Measurements from ENCODE around the gene NCMAP.

NCMAP gene

GRCh38 chr1:24558902-24559791 is 3.3 kb downstream of the NCMAP start:
- no peaks in the 10 kb centered on the region for H3K9me3 ChIP-seq (ENCODE audit: control insufficient read depth, low read depth, low read length)
- H3K4me1 ChIP-seq (ENCODE audit: control insufficient read depth, low read depth, low read length) = peaks cover 7% of the 10 kb centered on the region
- no peaks in the 10 kb centered on the region for H3K36me3 ChIP-seq (ENCODE audit: control insufficient read depth, low read depth, low read length)
- H3K27me3 ChIP-seq (ENCODE audit: control insufficient read depth, insufficient read depth, low read length) = peaks cover 38% of the 10 kb centered on the region
- H3K4me3 ChIP-seq (ENCODE audit: low read length) = no peak overlapping the region
- H3K27ac ChIP-seq (ENCODE audit: low read length) = no peak overlapping the region
- no peak overlapping the region for H3K9ac ChIP-seq (ENCODE audit: low read length)

- H3K9me3 ChIP-seq (ENCODE audit: control insufficient read depth, low read depth, low read length) = no peaks in the 10 kb centered on the region
- no peak overlapping the region for H3K4me3 ChIP-seq (ENCODE audit: low read length)
- no peak overlapping the region for H3K9ac ChIP-seq (ENCODE audit: low read length)
- H3K4me1 ChIP-seq (ENCODE audit: control insufficient read depth, low read depth, low read length) = peaks cover 7% of the 10 kb centered on the region
- no peaks in the 10 kb centered on the region for H3K36me3 ChIP-seq (ENCODE audit: control insufficient read depth, low read depth, low read length)
- H3K27ac ChIP-seq (ENCODE audit: low read length) = no peak overlapping the region
- peaks cover 25% of the 10 kb centered on the region for H3K27me3 ChIP-seq (ENCODE audit: control insufficient read depth, insufficient read depth, low read length)
Observed at GRCh38 chr1:24560361-24560760, 4.5 kb downstream of the NCMAP start.

GRCh38 chr1:24562625-24563024 is 6.7 kb downstream of the NCMAP start:
- Histone ChIP-seq H3K4me3 (ENCODE audit: low read length) (no peak overlapping the region), H3K27ac (ENCODE audit: low read length) (no peak overlapping the region), H3K4me1 (ENCODE audit: control insufficient read depth, low read depth, low read length) (peaks cover 13% of the 10 kb centered on the region), H3K9ac (ENCODE audit: low read length) (no peak overlapping the region), H3K9me3 (ENCODE audit: control insufficient read depth, low read depth, low read length) (no peaks in the 10 kb centered on the region), H3K27me3 (ENCODE audit: control insufficient read depth, insufficient read depth, low read length) (peaks cover 5% of the 10 kb centered on the region), H3K36me3 (ENCODE audit: control insufficient read depth, low read depth, low read length) (no peaks in the 10 kb centered on the region)

GRCh38 chr1:24564695-24565094 is 8.8 kb downstream of the NCMAP start:
- Histone ChIP-seq H3K4me3 (ENCODE audit: low read length) (no peak overlapping the region), H3K27ac (ENCODE audit: low read length) (no peak overlapping the region), H3K4me1 (ENCODE audit: control insufficient read depth, low read depth, low read length) (peaks cover 10% of the 10 kb centered on the region), H3K9ac (ENCODE audit: low read length) (no peak overlapping the region), H3K9me3 (ENCODE audit: control insufficient read depth, low read depth, low read length) (no peaks in the 10 kb centered on the region), H3K36me3 (ENCODE audit: control insufficient read depth, low read depth, low read length) (no peaks in the 10 kb centered on the region), H3K27me3 (ENCODE audit: control insufficient read depth, insufficient read depth, low read length) (no peaks in the 10 kb centered on the region)

GRCh38 chr1:24566236-24566867 is 10.5 kb downstream of the NCMAP start:
- Histone ChIP-seq H3K4me3 (ENCODE audit: low read length) (no peak overlapping the region), H3K27ac (ENCODE audit: low read length) (no peak overlapping the region), H3K4me1 (ENCODE audit: control insufficient read depth, low read depth, low read length) (peaks cover 10% of the 10 kb centered on the region), H3K27me3 (ENCODE audit: control insufficient read depth, insufficient read depth, low read length) (no peaks in the 10 kb centered on the region), H3K36me3 (ENCODE audit: control insufficient read depth, low read depth, low read length) (no peaks in the 10 kb centered on the region), H3K9ac (ENCODE audit: low read length) (no peak overlapping the region), H3K9me3 (ENCODE audit: control insufficient read depth, low read depth, low read length) (no peaks in the 10 kb centered on the region)

GRCh38 chr1:24567792-24568388 is 12.0 kb downstream of the NCMAP start:
- H3K4me3 ChIP-seq (ENCODE audit: low read length) = no peak overlapping the region
- H3K27me3 ChIP-seq (ENCODE audit: control insufficient read depth, insufficient read depth, low read length) = no peaks in the 10 kb centered on the region
- no peak overlapping the region for H3K9ac ChIP-seq (ENCODE audit: low read length)
- H3K9me3 ChIP-seq (ENCODE audit: control insufficient read depth, low read depth, low read length) = no peaks in the 10 kb centered on the region
- H3K36me3 ChIP-seq (ENCODE audit: control insufficient read depth, low read depth, low read length) = no peaks in the 10 kb centered on the region
- no peak overlapping the region for H3K27ac ChIP-seq (ENCODE audit: low read length)
- H3K4me1 ChIP-seq (ENCODE audit: control insufficient read depth, low read depth, low read length) = peaks cover 5% of the 10 kb centered on the region

- no peaks in the 10 kb centered on the region for H3K9me3 ChIP-seq (ENCODE audit: control insufficient read depth, low read depth, low read length)
- H3K4me3 ChIP-seq (ENCODE audit: low read length) = no peak overlapping the region
- H3K36me3 ChIP-seq (ENCODE audit: control insufficient read depth, low read depth, low read length) = no peaks in the 10 kb centered on the region
- peaks cover 5% of the 10 kb centered on the region for H3K4me1 ChIP-seq (ENCODE audit: control insufficient read depth, low read depth, low read length)
- no peak overlapping the region for H3K9ac ChIP-seq (ENCODE audit: low read length)
- H3K27me3 ChIP-seq (ENCODE audit: control insufficient read depth, insufficient read depth, low read length) = no peaks in the 10 kb centered on the region
- no peak overlapping the region for H3K27ac ChIP-seq (ENCODE audit: low read length)
Observed at GRCh38 chr1:24568475-24568874, 12.6 kb downstream of the NCMAP start.

GRCh38 chr1:24570265-24571125 is 14.6 kb downstream of the NCMAP start:
- Histone ChIP-seq H3K4me1 (ENCODE audit: control insufficient read depth, low read depth, low read length) (peaks cover 5% of the 10 kb centered on the region), H3K27me3 (ENCODE audit: control insufficient read depth, insufficient read depth, low read length) (no peaks in the 10 kb centered on the region)

GRCh38 chr1:24572301-24572700 is 16.4 kb downstream of the NCMAP start:
- Histone ChIP-seq H3K36me3 (ENCODE audit: control insufficient read depth, low read depth, low read length) (no peaks in the 10 kb centered on the region), H3K27me3 (ENCODE audit: control insufficient read depth, insufficient read depth, low read length) (no peaks in the 10 kb centered on the region), H3K4me3 (ENCODE audit: low read length) (no peak overlapping the region), H3K27ac (ENCODE audit: low read length) (no peak overlapping the region), H3K4me1 (ENCODE audit: control insufficient read depth, low read depth, low read length) (peaks cover 2% of the 10 kb centered on the region), H3K9ac (ENCODE audit: low read length) (no peak overlapping the region), H3K9me3 (ENCODE audit: control insufficient read depth, low read depth, low read length) (no peaks in the 10 kb centered on the region)

More at GRCh38 chr1:24570265-24571125, 14.6 kb downstream of the NCMAP start:
- H3K4me3 ChIP-seq (ENCODE audit: low read length) = no peak overlapping the region
- H3K36me3 ChIP-seq (ENCODE audit: control insufficient read depth, low read depth, low read length) = no peaks in the 10 kb centered on the region
- no peaks in the 10 kb centered on the region for H3K9me3 ChIP-seq (ENCODE audit: control insufficient read depth, low read depth, low read length)
- H3K27ac ChIP-seq (ENCODE audit: low read length) = no peak overlapping the region
- H3K9ac ChIP-seq (ENCODE audit: low read length) = no peak overlapping the region

- no peaks in the 10 kb centered on the region for H3K36me3 ChIP-seq (ENCODE audit: control insufficient read depth, low read depth, low read length)
- H3K27me3 ChIP-seq (ENCODE audit: control insufficient read depth, insufficient read depth, low read length) = no peaks in the 10 kb centered on the region
- no peaks in the 10 kb centered on the region for H3K9me3 ChIP-seq (ENCODE audit: control insufficient read depth, low read depth, low read length)
- no peaks in the 10 kb centered on the region for H3K4me1 ChIP-seq (ENCODE audit: control insufficient read depth, low read depth, low read length)
- H3K27ac ChIP-seq (ENCODE audit: low read length) = no peak overlapping the region
- no peak overlapping the region for H3K4me3 ChIP-seq (ENCODE audit: low read length)
- H3K9ac ChIP-seq (ENCODE audit: low read length) = no peak overlapping the region
Observed at GRCh38 chr1:24575905-24576587, 20.2 kb downstream of the NCMAP start.

All from iPS-18a (cell line).